HCT116 (cell line): ENCODE results near the gene CCDC148. TPM values are rescaled to one million over a fixed set of nuclear protein-coding genes. Genes with fewer than 3 reads are reported as not detected.

Experiments
- ATAC-seq: fragments of 200-7000 bp; cut with Tn5 transposase; 2 replicates; pipeline ENCODE4 v1.9.1; 2020; ENCODE audit warnings: mild to moderate bottlenecking, moderate library complexity
- BruUV-seq: library from RNA; stranded (reverse); fragments of 400-500 nt; replicated peaks from 2 replicates; lab custom pipeline; 2021; lab: Mats Ljungman, UMichigan
- CTCF ChIA-PET: fragments of 300-600 bp; sonication (Branson Sonifier 250); formaldehyde crosslinking; loops from one replicate; lab custom pipeline; 2021; ENCODE audit warnings: antibody characterized with exemption; lab: Charles Lee
- POLR2A ChIA-PET: fragments of 300-600, 350-600 bp; sonication (Branson Sonifier 250); formaldehyde crosslinking; loops from one replicate; lab custom pipeline; 2021; ENCODE audit warnings: antibody characterized with exemption; lab: Charles Lee
- RAD21 ChIA-PET, 2 experiments: fragments of 300-600 bp; sonication (Branson Sonifier 250); formaldehyde crosslinking; loops; one replicate each; lab custom pipeline; 2023; ENCODE audit warnings: low total read pairs in 2 of 2; ENCODE audit not compliant: uncharacterized antibody in 2 of 2, unreplicated experiment in 2 of 2, low non-redundant PET in 1 of 2; lab: Charles Lee
- DNase-seq: peaks from one replicate; pipeline ENCODE4 v3.0.0-alpha.2; 2010; ENCODE audit warnings: low read depth, low spot score
- H2AFZ ChIP-seq: fragments of 200-600 bp; shearing (Covaris generic), sonication (generic); 2 replicates; pipeline ENCODE4 v1.6.1; 2017; ENCODE audit warnings: low read depth, mixed run types, mixed read lengths, antibody characterized with exemption, low read length; ENCODE audit not compliant: poor library complexity, severe bottlenecking
- H3K27ac ChIP-seq: 2 replicates; pipeline ENCODE4 v1.5.1; 2012; ENCODE audit warnings: low read depth, low read length
- H3K27me3 ChIP-seq: fragments of 200-600 bp; sonication (generic); 2 replicates; pipeline ENCODE4 v1.6.1; 2016; ENCODE audit warnings: mixed run types, low read length, mixed read lengths; ENCODE audit not compliant: insufficient read depth
- H3K36me3 ChIP-seq, 2 experiments: fragments of 200-500 bp in 1 of 2; fragments of 200-600 bp in 1 of 2; sonication (Bioruptor generic) in 1 of 2; sonication (generic) in 1 of 2; 2 replicates each; pipeline versions ENCODE4 v1.5.1 to v1.6.1; 2014 to 2016; ENCODE audit warnings: low read length in 2 of 2, inconsistent platforms in 1 of 2, mixed read lengths in 1 of 2, mixed run types in 1 of 2; ENCODE audit not compliant: insufficient read depth in 2 of 2, control insufficient read depth in 1 of 2
- H3K4me1 ChIP-seq, 2 experiments: fragments of 200-600 bp in 1 of 2; sonication (generic) in 1 of 2; 2 replicates each; pipeline versions ENCODE4 v1.5.1 to v1.6.1; 2012 to 2017; ENCODE audit warnings: low read length in 2 of 2, inconsistent platforms in 1 of 2, mild to moderate bottlenecking in 1 of 2, mixed read lengths in 1 of 2, mixed run types in 1 of 2, moderate library complexity in 1 of 2; ENCODE audit not compliant: insufficient read depth in 2 of 2, control insufficient read depth in 1 of 2
- H3K4me2 ChIP-seq: fragments of 200-600 bp; sonication (generic); 2 replicates; pipeline ENCODE4 v1.6.1; 2017; ENCODE audit warnings: mixed run types, low read length, mixed read lengths
- H3K4me3 ChIP-seq, 2 experiments: fragments of 200-600 bp in 1 of 2; sonication (generic) in 1 of 2; replicated peaks in 1 of 2; 2 replicates each; pipeline ENCODE4 v1.5.1; 2011 to 2016; ENCODE audit warnings: low read length in 2 of 2, control low read depth in 1 of 2, low read depth in 1 of 2, mild to moderate bottlenecking in 1 of 2, mixed read lengths in 1 of 2, mixed run types in 1 of 2
- H3K79me2 ChIP-seq: fragments of 200-600 bp; sonication (generic); 2 replicates; pipeline ENCODE4 v1.6.1; 2017; ENCODE audit warnings: mild to moderate bottlenecking, mixed run types, low read length, moderate library complexity, mixed read lengths; ENCODE audit not compliant: insufficient read depth
- H3K9ac ChIP-seq: fragments of 200-600 bp; sonication (generic); 2 replicates; pipeline ENCODE4 v1.6.1; 2016; ENCODE audit warnings: low read length, mixed read lengths
- H3K9me2 ChIP-seq: fragments of 200-600 bp; sonication (generic), shearing (Covaris generic); 2 replicates; pipeline ENCODE4 v1.6.1; 2017; ENCODE audit warnings: mixed run types, mild to moderate bottlenecking, moderate library complexity; ENCODE audit not compliant: insufficient read depth
- H3K9me3 ChIP-seq, 2 experiments: fragments of 200-500 bp in 1 of 2; fragments of 200-600 bp in 1 of 2; sonication (Bioruptor generic) in 1 of 2; sonication (generic) in 1 of 2; 2 replicates each; pipeline ENCODE4 v1.6.1; 2014 to 2017; ENCODE audit warnings: low read length in 2 of 2, mixed read lengths in 2 of 2, inconsistent platforms in 1 of 2, low read depth in 1 of 2, mild to moderate bottlenecking in 1 of 2, mixed run types in 1 of 2, moderate library complexity in 1 of 2; ENCODE audit not compliant: control insufficient read depth in 1 of 2, insufficient read depth in 1 of 2
- H4K20me1 ChIP-seq: fragments of 200-600 bp; sonication (generic), shearing (Covaris generic); 2 replicates; pipeline ENCODE4 v1.6.1; 2017; ENCODE audit warnings: mixed run types, mild to moderate bottlenecking, moderate library complexity; ENCODE audit not compliant: insufficient read depth
- CEBPB ChIP-seq: IDR thresholded peaks from 2 replicates; pipeline ENCODE4 v1.6.1; 2012; ENCODE audit warnings: low read depth
- POLR2A ChIP-seq: IDR thresholded peaks from 2 replicates; pipeline ENCODE4 v1.7.0; 2011; ENCODE audit warnings: borderline replicate concordance; ENCODE audit not compliant: insufficient read depth, insufficient read length; ENCODE audit errors: extremely low read depth
- SIN3A ChIP-seq: IDR thresholded peaks from 2 replicates; pipeline ENCODE4 v1.6.1; 2012; ENCODE audit warnings: low read depth
- TCF7L2 ChIP-seq: IDR thresholded peaks from 2 replicates; pipeline ENCODE4 v1.7.0; 2011; ENCODE audit warnings: borderline replicate concordance, inconsistent platforms; ENCODE audit not compliant: insufficient read depth, insufficient read length; ENCODE audit errors: extremely low read depth
- ZFX ChIP-seq: fragments of 450-650 bp; IDR thresholded peaks from 2 replicates; pipeline ENCODE4 v1.6.1; 2017
- ZNF274 ChIP-seq: fragments of 200-500 bp; sonication (Bioruptor generic); IDR thresholded peaks from 2 replicates; pipeline ENCODE4 v1.6.1; 2014; ENCODE audit warnings: mild to moderate bottlenecking, low read depth, low read length, inconsistent platforms
- intact Hi-C: fragments of 100-400 bp; cut with micrococcal nuclease; formaldehyde crosslinking; loops from 2 replicates; pipeline ENCODE4 v1.10.0; 2022
- total RNA-seq: library from RNA; stranded (reverse); gene quantifications from one replicate; pipeline ENCODE4 v1.2.1, GENCODE V29; 2021; ENCODE audit not compliant: unreplicated experiment
- TF ChIP-seq, protein P1 (sequence below), 3 experiments: fragments of 200-600 bp in 1 of 3; sonication (generic) in 1 of 3; IDR thresholded peaks in 2 of 3; conservative IDR thresholded peaks in 1 of 3; 2 replicates each; pipeline ENCODE4 v1.5.1; 2012 to 2017; ENCODE audit warnings: low read depth in 2 of 3, low read length in 2 of 3, antibody characterized with exemption in 1 of 3, borderline replicate concordance in 1 of 3, control low read depth in 1 of 3, mild to moderate bottlenecking in 1 of 3, mixed read lengths in 1 of 3, mixed run types in 1 of 3, moderate library complexity in 1 of 3; ENCODE audit not compliant: insufficient read depth in 1 of 3

The CCDC148 gene
- total RNA-seq, 1 experiment from 2014 or later = 0.59 TPM

DNA sequence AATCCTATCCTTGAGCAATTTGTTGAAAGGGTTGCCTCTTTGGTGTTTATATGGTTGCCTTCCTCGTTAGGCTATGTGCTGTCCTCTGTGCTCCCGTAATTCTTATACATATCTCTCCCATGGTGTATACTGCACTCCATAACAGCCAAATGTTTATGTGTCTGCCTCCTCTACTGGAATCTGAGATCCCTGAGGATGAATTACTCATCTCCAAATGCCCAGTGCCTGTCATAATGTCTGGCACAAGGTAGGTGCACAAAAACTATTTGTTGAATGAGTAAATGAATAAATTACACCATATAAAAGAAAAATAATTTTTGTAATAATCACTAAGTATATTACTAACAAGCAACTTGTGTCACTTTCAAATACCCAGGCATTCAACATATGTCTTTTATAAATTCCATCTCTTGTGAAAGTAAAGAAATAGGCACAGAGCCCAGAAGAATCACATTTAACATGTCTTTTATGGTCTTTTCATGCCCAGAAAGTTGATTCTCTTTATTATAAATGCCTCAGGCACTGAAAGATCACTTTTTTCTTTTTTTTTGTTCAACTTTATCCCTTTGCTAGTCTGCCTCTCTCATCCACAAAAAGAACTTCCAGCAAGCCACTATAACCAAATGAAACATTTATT lies 164.9 kb downstream of the CCDC148 start:
- no peak overlapping the region for H2AFZ ChIP-seq
- H3K9me3 ChIP-seq = no peaks in the 10 kb centered on the region
- RAD21 ChIA-PET = no interaction called here
- intact Hi-C loops = no loop called here
- H3K27me3 ChIP-seq = 0 out of 2 replicates have a peak, but pooled peaks cover 5% of the 10 kb centered on the region
- ATAC-seq (no peak), DNase-seq (no peak)
- H3K4me1 ChIP-seq = no peaks in the 10 kb centered on the region
- CTCF ChIA-PET = no interaction called here
- no peaks in the 10 kb centered on the region for H4K20me1 ChIP-seq
- H3K36me3 ChIP-seq = no peaks in the 10 kb centered on the region
- POLR2A ChIA-PET = no interaction called here
- H3K4me2 ChIP-seq = no peak overlapping the region
- no peaks in the 10 kb centered on the region for H3K79me2 ChIP-seq
- BruUV-seq = no TSS peak
- H3K27ac ChIP-seq = no peak overlapping the region
- H3K9ac ChIP-seq = no peak overlapping the region
- no peak for TF ChIP-seq SIN3A
- TF ChIP-seq, protein P1, sequence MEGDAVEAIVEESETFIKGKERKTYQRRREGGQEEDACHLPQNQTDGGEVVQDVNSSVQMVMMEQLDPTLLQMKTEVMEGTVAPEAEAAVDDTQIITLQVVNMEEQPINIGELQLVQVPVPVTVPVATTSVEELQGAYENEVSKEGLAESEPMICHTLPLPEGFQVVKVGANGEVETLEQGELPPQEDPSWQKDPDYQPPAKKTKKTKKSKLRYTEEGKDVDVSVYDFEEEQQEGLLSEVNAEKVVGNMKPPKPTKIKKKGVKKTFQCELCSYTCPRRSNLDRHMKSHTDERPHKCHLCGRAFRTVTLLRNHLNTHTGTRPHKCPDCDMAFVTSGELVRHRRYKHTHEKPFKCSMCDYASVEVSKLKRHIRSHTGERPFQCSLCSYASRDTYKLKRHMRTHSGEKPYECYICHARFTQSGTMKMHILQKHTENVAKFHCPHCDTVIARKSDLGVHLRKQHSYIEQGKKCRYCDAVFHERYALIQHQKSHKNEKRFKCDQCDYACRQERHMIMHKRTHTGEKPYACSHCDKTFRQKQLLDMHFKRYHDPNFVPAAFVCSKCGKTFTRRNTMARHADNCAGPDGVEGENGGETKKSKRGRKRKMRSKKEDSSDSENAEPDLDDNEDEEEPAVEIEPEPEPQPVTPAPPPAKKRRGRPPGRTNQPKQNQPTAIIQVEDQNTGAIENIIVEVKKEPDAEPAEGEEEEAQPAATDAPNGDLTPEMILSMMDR (IDR thresholded peaks at IDR 0.05 in 2 of 3, conservative IDR thresholded peaks at IDR 0.05 in 1 of 3; ENCODE audit: borderline replicate concordance in 1 of 3, insufficient read depth in 1 of 3, low read depth in 2 of 3, low read length in 2 of 3) = no peak
- no peak for TF ChIP-seq POLR2A
- TF ChIP-seq ZNF274 = no peak
- no peak for TF ChIP-seq TCF7L2
- no peak for TF ChIP-seq ZFX
- H3K9me2 ChIP-seq = no peaks in the 10 kb centered on the region
- no peak overlapping the region for H3K4me3 ChIP-seq

DNA sequence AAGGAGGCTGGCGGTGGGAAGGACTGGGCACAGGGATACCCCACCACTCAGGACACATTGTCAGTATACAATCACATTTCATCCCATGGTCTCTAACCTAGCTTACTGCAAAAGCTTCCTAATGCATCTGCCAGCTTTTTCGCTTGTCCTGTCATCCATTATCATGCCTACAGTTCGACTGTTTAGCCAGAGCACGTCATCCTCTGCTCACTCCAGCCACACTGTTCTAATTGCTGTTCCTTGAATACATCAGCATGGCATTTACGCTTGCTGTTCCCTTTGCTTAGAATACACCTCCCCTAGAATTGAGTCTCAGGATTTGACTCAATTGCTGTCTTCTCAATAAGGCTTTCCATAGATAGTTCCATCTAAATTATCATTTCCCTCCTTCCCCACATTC lies 166.3 kb downstream of the CCDC148 start:
- intact Hi-C loops = no loop called here
- no peak for TF ChIP-seq CEBPB
- H3K9me3 ChIP-seq = no peaks in the 10 kb centered on the region
- no peak overlapping the region for H2AFZ ChIP-seq
- ATAC-seq = no peak
- CTCF ChIA-PET = no interaction called here
- no peaks in the 10 kb centered on the region for H3K79me2 ChIP-seq
- BruUV-seq = no TSS peak
- no peaks in the 10 kb centered on the region for H3K9me2 ChIP-seq
- H4K20me1 ChIP-seq = no peaks in the 10 kb centered on the region
- 0 out of 2 replicates have a peak, but pooled peaks cover 5% of the 10 kb centered on the region for H3K27me3 ChIP-seq
- no peak overlapping the region for H3K27ac ChIP-seq
- H3K4me3 ChIP-seq = no peak overlapping the region
- DNase-seq = no peak
- RAD21 ChIA-PET = no interaction called here
- POLR2A ChIA-PET = no interaction called here
- H3K9ac ChIP-seq = no peak overlapping the region
- no peaks in the 10 kb centered on the region for H3K4me1 ChIP-seq
- no peaks in the 10 kb centered on the region for H3K36me3 ChIP-seq
- H3K4me2 ChIP-seq = no peak overlapping the region
